Stimulated activated CD4-positive, alpha-beta T cell treated with anti-CD3 and anti-CD28 coated beads, Interleukin-4, amount 100 ng/mL, for 24 hours (primary cell): ENCODE data around the gene MATN1.

Experiments used
- DNase-seq: peaks from one replicate; pipeline ENCODE4 v3.0.0-alpha.2; 2020

Gene MATN1

DNA sequence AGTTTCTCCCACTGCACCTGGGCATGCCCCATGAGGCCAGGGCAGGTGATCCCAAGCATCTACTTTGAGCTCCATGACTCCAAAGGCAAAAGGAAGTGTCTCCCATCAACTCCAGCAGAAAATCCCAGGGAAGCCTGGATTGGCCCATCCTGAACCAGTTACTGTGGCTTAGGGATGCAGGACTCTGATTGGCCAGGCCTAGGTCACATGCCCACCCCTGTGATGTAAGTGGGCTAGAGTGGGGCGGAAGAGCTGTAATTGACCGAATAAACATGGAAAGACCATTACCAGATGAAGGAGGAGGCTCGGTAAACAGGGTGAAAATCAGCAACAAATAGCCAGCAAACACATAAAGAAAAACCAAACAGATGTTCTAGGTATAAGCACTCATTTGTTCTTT lies 45.2 kb downstream of the MATN1 start:
- no peak for DNase-seq

DNA sequence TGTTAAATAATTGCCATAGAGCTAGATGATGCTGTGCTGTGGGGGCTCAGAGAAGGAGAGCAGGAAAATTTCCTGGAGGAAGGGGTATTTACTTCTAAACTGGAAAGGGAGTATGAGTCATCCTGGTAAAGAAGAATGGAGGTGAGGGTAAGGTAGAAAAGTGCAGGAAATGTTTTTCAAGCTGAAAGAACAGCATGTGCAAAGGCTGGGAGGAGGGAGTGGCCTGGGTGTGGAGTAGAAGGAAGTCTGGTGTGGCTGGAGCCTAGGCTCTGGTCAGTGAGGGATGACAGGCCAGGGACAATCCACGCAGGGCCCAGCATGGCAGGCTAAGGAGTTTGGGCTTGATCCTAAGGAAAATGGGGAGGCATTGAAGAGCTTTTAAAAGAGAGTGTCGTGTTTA lies 45.9 kb downstream of the MATN1 start:
- no peak for DNase-seq

DNA sequence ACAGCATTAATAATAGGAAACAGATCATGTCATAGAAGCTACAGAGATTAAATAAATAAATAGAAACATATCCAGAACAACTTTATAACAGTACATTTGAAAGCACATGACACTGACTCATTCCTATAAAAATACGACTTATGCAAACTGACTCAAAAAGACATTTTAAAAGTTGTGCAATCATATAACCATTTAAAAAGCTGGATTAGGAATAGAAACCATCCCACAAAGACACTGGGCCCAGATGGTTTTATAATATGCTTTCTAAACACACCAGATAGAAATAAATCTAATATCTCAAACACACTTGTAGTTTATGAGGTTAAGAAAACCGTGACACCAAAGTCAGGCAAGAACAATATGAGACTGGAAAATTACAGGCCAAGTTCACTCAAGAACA lies 47.6 kb downstream of the MATN1 start:
- DNase-seq: no peak

DNA sequence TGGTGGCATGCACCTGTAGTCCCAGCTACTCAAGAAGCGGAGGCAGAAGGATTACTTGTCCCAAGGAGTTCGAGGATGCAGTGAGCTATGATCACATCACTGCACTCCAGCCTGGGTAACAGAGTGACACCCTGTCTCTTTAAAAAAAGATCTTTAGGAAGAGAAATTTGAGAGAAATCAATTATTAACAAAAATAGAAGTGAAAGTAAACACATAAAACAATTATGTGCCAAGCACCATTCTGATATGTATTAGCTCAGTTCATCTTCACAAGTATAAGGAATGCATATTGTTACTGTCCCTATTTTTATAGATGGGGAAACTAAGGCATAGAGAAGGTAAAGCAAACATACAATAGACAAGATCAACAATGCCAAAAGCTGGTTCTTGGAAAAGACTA lies 48.1 kb downstream of the MATN1 start:
- no peak for DNase-seq

DNA sequence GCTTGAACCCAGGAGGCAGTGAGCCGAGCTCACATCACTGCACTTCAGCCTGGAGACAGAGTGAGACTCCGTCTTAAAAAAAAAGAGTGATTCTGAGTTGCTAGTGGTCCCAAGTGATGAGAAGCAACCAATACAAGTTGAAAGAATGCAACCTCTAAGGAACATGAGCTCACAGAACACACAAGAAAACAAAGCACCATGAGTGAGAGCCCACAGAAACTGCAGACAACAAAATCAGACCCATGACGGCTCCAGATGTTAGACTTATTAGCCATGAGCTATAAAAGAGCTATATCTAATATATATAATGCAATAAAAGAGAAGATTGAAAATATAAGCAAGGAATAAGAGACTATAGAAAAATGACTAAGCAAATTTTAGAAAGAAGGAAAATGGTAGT lies 50.0 kb downstream of the MATN1 start:
- no peak for DNase-seq

DNA sequence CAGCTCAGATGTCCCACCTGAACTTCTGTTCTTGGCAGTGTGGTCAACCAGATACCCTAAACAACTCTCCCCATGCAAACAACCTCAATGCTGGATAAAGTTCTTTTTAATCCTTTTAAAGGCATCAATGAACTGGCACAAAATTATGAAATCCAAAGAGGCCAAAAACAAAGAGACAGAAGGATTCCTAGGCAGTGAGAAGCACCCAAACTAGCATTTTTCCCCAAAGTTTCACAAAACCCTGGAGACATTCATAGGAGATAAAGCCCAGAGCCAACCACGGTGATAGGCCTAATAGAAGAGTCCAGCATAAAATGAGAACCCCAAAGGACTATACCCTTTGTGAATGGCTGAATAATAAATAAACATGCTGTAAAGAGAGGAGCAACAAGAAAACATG lies 50.7 kb downstream of the MATN1 start:
- no peak for DNase-seq

DNA sequence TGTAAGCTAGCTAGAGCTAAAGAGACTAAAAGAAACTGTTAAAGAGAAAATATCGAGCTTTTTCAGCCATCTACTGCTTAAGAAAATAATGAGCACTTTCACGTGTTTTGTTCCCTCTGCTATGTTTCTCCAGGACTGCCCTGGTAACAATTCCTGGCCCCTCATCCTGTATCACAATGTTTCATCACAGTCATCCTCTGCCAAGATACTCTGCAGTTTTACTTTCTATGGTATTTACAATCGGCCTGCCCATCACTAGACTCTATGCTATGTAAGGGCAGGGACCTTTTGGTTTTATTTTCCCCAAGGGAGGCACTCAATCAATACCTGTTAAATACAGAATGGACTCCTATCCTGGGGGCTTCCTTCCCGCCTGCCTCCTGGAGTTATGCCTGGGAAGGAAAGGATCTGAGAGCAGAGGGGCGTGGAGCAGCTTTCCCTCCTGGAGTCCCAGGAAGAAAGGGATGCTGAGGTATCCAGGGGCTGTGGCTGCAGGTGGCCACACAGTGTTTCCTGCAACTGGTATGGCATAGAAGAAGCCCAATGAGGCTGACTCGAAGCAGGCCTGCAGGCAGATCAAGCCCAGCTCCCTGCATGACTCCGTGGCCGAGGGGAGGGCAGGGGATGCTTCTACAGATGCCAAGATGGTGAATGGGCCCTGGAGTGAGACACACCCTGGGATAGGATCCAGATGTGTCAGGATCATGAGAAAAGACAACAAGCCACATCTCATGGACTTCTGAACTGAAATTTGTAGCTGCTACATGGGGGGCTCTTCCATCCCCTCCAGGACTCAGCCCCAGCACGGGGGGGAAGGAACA lies 52.9 kb downstream of the MATN1 start:
- no peak for DNase-seq

DNA sequence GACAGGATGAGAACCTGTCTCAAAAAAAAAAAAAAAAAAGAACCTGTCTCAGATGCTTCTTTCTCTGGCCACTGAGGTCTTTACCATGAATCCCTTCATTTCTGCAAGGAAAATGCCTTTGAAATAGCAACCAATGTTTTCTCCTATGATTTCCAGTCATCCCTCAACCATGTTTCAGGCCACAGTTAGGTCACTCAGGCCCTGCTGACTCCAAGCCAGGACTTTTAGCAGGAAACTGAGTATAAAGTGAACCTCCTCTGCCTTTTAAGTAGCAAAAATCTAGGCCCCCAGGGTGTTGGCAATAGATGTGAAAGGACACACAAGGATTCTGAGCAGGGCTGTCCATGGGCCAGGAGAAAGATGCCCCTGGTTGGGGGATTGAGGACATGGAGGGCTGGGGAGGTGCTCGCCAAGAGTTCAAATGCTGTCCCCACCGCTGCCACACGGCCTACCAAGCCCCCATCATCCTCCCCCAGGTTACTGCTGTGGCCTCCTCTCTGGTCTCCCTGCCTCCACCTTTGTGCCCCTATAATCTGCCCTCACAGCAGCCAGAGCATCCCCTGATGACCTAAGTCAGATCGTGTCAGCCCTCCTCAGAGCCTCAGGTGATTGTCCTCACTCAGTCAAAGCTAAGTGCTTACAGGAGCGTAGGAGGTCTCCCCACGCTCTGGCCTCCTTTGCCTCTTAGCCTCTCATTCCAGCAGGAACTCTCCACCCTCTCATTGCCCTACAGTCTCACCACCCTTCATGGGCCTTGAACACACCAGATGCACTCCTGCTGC lies 54.6 kb downstream of the MATN1 start:
- DNase-seq: no peak

DNA sequence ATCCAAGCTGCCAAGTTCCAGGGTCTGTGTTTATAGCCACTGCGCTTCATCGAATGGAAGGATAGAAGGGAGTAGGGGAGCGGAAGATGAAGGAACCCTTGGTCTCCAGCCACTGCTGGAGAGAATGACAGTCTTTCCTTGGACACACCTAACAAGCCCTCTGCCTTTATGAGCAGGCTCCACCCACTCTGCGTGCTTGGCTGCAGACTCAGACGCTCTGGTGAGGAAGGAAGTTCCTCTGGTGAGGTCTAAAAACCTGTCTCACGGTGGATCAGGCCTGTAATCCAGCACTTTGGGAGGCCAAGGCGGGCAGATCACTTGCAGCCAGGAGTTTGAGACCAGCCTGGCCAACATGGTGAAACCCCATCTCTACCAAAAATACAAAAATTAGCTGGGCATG lies 55.4 kb downstream of the MATN1 start:
- no peak for DNase-seq

DNA sequence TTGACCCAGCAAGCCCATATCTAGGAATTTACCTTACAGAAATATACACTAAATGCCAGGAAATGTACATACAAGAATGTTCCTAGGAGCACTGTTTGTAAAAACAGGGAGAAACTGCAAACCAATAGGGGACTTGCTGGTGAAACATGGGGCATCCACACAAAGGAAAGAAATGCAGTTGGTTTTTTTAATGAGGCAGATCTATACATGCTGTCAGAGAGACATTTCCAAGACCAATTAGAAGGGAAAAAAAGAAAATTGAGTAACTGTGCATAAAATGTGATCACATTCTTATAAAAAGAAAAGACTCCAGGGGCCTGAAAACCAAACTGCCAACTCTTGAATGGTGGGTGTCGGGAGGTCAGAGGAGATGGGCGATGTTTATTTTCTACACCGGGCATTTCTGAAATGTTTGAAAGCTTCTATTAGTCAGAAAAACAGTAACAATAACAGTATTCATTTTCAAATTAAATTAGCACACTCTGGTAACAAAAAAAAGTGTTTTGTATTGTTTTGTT lies 56.6 kb downstream of the MATN1 start:
- no peak for DNase-seq

DNA sequence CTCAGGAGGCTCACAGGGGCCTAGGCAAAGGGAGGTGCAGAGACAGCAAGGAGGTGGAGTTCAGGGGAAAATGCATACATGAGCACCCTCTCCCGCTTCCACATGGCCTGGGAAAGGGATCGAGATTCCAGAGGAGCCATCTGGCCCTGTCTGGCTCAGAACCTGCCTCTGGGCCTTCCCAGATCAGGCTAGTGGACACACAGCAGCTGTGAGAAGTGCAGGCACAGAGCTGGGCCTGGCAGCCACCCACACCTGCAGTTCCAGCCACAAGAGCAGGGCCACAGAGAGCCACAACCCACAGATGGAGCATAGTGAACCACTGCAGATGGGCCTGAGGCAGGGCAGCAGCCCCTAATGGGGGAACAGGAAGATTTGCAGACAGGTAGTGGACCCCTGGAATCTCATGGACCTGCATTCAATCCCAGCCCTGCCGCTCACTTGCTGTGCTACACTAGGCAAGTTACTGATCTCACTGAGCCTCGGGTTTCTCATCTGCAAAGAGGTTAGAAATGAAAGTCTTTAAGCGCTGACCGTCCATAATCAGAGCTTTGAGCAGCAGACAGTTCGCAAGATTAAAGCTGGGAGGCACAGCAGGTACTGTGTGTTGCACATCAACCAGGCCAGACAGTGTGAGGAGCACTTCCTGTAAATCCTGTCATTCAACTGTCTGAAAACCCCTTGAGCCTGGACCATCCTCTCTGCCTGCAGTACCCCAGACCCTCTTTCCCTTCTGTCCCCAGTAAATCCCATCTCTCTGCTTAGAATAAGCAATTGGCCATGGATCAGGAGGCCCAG lies 58.0 kb downstream of the MATN1 start:
- DNase-seq: no peak

DNA sequence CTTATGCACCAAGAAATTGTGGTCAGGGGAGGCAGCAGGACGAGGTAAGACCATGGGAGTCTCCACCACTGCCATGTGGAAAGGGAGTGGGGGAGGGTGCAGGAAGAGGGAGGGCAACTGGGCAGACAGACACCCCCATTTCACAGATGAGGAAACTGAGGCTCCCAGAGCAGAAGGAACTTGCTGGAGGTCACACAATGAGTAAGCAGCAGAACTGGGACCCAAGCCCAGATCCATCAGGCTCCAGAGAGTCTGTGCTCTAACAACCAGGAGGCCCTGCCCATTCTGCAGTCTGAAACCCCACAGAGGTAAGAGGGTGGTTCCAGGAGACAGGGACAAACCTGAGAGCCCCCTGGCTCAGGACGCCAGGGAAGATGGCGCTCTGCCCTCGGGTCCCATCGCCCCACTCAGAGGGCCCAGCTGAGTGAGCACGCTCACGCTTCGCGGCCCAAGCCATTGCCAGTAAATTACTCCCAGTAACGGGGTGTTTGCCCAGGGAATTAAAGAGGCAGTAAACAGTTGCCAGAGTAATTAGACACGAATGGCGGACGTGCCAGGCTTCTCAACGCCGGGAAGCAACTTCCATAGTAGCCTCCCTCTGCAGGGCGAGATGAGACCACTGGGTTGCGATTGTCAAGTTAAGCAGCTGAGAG lies 59.2 kb downstream of the MATN1 start:
- no peak for DNase-seq

DNA sequence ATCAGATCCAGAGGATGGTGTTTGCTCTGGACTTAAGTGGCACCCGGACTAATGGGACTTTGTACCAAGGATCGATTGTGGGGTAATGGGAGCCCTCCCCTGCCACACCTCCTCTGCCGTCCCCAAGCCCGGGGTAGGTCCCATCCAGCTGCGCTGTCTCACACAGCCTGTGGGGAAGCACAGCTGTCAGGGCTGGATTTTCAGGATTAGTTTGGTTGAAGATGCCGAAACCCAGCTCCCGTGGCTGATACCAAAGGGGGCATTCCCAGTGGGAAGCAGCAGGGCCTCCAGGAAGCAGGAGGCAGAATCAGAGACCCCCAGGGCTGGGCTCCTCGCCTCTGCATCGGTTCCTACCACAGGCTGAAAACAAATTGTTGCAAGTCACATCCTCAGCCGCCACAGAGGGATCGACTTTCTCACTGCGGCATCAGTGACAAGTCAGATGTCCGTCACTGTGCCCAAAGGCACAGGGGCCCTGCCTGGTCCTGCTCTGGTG lies 59.7 kb downstream of the MATN1 start:
- no peak for DNase-seq

DNA sequence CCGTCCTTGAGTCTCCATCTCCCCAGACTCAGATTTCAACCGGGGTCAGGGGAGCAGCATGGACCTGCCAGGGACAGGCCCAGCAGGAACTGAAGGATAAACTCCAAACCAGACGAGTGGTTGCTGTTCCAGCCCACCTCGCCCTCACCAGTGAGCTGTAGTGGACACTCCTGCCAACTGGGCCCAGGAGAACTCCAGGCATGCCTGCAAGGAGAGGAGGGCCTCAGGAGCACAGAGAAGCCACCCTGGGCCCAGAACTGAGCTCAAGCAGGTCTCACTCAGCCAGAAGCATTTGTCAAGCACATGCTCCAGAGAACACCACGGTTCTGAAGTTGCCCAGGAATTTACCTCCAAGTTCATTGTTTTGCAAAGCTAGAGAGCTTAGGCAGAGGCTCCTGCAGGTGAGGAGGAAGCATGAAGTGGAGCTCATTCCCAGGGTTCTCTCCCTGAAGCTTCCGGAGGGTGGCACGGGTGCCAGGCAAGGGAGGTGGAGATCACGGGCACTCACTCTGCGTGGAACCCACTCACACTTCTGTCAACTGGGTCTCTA lies 61.0 kb downstream of the MATN1 start:
- no peak for DNase-seq

DNA sequence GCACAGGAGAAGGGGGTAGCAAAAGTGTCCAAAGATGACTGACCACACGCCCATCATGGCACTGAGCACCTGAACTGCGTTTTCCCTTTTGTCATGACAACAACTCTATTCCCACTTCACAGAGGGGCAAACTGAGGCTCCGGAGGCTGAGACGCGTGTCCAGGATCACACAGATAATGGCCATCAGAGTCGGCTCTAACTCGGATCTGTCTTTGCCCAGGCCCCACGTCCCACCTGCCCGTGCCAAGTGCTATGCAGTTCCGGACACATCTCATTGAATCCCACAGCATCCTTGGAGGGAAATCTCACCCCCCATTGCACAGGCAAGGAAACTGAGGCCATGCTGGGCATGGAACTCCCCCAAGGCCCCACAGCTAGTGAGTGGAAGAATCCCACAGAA lies 62.1 kb downstream of the MATN1 start:
- no peak for DNase-seq
